Adrenal gland (tissue), 5 donors: ENCODE data around the gene DAB2.

ENCODE experiments used
- CTCF ChIP-seq, 6 experiments: fragments of 450-650 bp in 4 of 6; fragments of 200-600 bp in 2 of 6; sonication (generic) in 1 of 6; IDR thresholded peaks; 1 replicate in 5 of 6; 2 replicates in 1 of 6; pipeline versions ENCODE4 v1.5.1 to v1.8.0; 2016 to 2021; ENCODE audit warnings: antibody characterized with exemption in 6 of 6, mild to moderate bottlenecking in 2 of 6, moderate library complexity in 1 of 6
- POLR2A ChIP-seq, 2 donors: fragments of 450-650 bp; IDR thresholded peaks; one replicate each; pipeline ENCODE4 v1.6.1; 2017; ENCODE audit warnings: antibody characterized with exemption in 2 of 2, mild to moderate bottlenecking in 2 of 2, moderate library complexity in 1 of 2
- donor health status: DM: no; HTN: no; CAD: no.

- TF ChIP-seq CTCF (IDR thresholded peaks at IDR 0.05) (no peak), POLR2A (IDR thresholded peaks at IDR 0.05) (no peak)
Observed at GRCh38 chr5:39462211-39462610, 37.4 kb upstream of the DAB2 start.
